ENCODE results near the gene SYK.

Gene SYK

GRCh38 chr9:90851444-90851843, 49.8 kb downstream of the SYK start:
- no peak for DNase-seq (ENCODE audit: low read depth)

DNA sequence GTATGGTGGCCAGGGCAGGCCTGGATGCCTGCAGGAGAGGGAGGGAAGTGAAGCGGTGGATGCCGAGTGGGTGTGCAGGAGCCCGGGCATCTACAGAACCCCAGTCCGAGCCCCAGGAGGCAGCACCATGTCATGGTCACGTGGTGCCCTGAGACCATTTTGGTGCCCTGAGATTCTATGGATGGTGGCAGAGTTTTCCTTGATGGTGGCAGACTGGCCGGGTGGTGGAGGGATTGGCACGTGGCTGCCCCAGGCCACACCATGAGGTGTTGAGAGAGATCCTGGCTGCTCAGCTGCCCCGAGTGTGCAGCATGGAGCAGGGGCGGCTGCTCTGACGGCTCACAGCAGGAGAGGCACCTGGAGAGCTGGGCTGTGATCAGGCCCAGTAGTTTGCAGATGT, 52.3 kb downstream of the SYK start:
- DNase-seq (ENCODE audit: low read depth) = no peak

DNA sequence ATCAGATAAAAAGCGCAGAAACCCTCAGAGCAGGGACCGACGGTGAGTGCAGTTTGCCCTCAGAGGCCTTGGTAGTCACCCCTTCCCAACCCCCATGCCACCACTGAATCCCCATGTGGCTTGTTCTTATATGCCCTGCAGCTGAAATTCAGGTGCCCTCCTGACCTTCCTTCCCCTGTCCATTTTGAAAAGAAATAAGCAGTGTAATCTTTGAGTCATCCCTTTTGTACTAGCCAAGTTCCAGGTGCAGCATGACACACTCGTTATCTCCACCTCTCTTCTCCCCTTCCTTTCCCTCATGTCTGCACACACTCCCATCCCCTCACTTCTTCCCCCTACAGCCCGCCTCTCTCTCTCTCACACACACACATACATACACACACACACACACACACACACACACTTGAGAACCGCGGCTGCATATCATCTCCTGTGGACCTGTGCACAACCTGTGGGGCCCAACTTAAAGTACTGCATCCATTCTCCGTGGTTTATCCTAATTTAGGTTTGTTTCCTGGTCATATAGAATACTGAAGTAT, 53.1 kb downstream of the SYK start:
- DNase-seq (ENCODE audit: low read depth) = no peak

DNA sequence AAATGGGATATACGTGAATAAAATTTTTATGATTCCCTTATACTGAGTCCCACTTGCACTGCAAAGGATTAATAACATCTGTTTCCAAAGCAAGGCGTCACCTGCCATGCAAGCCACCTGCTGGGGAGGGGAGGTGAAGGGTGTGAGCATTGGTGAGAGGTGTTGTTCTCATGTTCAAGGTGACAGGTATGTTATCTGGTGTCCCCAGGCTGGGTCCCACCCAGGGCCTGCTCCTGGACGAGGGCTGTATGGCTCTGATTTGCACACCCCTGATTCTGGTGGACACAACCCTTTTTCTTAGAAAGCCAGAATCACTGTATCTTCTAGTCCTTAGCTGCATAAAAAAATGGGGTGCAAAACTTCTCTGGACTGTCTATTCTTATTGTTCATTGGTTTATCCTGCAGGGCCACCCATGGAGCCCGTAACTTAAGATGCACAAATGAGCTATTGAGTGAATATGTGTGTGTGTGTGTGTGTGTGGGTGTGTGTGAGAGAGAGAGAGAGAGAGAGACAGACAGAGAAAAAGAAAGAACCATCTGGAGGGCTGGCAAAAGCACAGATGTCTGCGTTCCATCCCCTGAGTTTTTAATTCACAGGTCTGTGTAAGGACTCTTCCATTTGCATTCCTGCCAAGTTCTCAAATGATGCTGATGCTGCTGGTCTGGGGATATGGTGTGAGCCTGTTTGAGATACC, 53.7 kb downstream of the SYK start:
- no peak for DNase-seq (ENCODE audit: low read depth)

GRCh38 chr9:90857091-90857490, 55.5 kb downstream of the SYK start:
- no peak for DNase-seq (ENCODE audit: low read depth)

GRCh38 chr9:90857855-90858254, 56.2 kb downstream of the SYK start:
- no peak for DNase-seq (ENCODE audit: low read depth)

DNA sequence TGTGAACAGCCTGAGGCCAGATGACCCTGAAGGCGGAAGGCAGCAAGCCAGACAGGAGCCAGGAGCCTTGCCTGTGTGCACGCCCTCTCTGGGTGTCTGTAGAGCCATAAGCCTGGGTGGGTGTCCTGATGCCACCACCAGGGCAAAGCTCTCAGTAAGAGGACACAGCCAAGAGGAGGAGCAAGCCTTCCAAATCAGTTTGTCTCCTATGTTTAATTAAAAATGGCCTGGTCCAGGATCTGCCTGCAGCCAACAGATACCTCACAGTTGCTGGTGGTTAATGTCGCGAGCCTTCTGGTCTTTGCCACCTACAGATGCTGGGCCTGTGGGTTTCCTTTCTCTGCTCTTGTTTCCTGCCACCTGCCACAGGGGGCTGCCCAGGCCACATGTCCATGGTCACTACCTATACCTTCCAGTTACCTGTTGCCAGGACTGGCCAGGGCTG, 56.9 kb downstream of the SYK start:
- no peak for DNase-seq (ENCODE audit: low read depth)

DNA sequence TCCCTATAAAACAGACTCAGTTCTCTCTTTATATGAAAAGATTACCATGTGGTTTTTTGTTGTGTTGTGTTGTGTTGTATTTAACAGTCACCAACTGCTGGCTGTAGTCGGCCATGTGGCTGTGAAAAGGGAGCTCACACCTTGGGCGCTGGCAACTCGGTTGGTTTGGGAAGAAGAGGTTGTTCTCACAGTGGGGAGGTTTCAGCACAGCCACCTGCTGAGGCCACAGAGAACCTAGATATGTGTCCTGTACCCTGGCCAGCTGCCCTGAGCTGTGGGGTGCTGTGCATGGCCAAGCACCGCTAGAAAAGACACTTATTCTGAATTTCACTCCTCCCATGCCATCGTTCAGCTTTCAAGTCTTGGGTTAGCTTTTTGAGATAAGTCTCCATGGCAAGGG, 58.8 kb downstream of the SYK start:
- no peak for DNase-seq (ENCODE audit: low read depth)

DNA sequence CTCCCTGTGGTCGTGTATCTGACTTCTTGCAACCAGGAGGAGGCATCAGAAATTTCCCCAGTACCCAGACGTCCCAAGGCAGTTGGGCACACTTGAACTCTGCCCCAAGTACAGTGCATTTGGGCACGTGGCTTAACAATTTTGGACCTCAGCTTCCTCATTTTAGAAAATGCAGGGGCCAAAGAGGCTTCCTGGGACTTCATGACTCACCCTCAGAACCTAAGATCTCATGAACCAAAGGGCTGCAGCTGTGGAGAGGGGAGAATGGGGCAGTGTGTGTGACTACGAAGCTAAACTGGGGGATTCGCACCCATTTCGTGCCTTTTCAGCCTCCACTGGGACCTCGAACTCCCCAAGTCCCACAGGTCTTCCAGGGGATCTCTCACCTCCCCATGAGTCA, 59.2 kb downstream of the SYK start:
- DNase-seq (ENCODE audit: low read depth) = no peak

DNA sequence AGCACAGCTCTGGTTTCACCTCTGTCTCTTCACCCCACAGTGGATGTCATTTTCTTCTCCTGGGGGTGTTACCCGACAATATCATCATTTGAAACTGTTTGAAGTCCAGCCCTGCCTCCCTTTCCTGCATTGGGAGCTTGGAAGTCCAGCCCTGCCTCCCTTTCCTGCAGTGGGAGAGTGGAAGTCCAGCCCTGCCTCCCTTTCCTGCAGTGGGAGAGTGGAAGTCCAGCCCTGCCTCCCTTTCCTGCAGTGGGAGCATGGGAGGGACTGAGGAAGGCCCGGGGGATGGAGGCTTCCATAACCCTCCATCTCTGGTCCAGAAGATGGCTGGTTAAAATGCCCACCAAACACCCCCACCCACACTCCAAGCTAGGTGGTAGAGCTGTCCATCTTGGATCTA, 59.8 kb downstream of the SYK start:
- no peak for DNase-seq (ENCODE audit: low read depth)

- DNase-seq (ENCODE audit: low read depth) = no peak
Observed at GRCh38 chr9:90861826-90862740, 60.5 kb downstream of the SYK start.

GRCh38 chr9:90864779-90865178, 63.2 kb downstream of the SYK start:
- no peak for DNase-seq (ENCODE audit: low read depth)

DNA sequence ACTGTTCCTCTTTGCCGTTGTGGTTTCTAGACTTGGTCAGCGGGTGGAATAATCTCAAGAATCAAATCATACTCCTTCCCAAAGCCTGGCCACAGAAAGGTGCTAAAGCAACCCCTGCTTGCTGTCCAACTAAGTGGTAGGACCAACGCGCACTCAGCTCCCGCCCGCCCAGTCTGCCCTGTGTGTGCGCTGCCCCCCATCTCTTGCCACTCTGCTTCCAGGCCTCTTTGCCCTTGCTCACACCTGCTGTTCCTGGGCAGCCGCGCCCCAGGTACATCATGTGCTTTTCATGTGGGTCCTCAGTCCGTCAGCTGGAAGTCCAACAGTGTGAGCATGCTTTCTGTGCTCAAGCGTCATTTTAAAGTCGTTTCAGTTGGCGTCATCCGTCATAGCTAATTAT, 65.5 kb downstream of the SYK start:
- no peak for DNase-seq (ENCODE audit: low read depth)

GRCh38 chr9:90868555-90868954, 66.9 kb downstream of the SYK start:
- DNase-seq (ENCODE audit: low read depth) = no peak

- no peak for DNase-seq (ENCODE audit: low read depth)
Observed at GRCh38 chr9:90869361-90869760, 67.7 kb downstream of the SYK start.

DNA sequence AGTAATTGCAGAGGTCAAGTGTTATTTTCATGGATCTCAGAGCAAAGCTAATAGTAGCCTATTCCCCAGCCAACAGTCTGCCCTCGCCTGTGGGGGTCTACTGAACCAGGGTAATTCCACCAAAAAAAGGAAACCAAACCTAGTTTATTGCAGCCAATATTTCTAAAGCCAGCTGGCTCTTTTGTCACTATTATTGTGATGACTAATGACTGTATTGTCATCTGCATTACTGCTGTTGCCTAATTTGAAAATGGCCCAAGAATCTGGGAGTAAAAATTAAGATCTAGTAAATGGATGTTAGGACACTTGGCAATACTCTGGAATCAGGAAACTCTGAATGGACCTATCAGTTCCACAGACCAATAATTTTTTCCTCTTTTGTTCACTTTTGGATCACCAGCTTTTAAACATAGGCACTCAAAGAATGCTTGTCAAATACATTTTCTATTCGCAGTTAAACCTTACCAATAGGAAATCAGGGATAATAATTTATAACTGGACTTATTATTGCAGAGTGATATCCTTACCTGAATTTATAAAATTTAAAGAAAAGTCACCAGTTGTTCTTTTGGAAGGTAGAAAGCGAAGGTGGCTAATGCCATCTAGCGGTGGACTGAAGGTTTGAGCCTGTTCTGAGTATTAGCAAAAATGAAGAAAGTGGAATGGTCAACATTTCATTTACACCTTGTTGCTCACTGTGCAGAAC, 69.2 kb downstream of the SYK start:
- no peak for DNase-seq (ENCODE audit: low read depth)

DNA sequence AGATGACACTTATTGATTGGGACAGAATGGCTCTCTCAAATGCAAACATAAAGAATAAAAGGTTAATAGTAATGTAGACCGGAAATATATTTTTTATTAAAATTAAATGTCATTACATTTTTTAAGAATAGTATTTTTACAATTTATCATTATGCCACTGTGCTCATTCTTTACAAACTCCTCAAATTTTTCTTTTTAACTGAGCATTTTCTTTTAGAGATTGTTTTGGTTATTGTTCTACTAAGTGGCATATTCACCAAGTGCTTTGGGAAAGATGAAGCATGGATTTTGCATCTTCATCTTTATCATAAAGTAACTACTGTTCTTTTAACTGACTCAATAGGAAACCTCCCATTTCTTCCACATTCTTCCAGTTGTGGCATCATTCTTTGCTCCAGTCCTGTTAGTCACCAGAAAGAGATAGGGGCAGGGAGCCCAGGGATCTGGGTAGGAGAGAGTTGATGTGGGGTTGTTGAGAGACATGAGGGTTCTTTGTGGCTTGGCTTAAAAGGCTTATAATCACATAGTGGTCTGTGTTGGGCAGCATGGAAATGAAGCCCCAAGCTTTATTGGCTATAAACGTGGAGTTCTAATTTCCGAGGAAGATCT, 69.8 kb downstream of the SYK start:
- DNase-seq (ENCODE audit: low read depth) = no peak

DNA sequence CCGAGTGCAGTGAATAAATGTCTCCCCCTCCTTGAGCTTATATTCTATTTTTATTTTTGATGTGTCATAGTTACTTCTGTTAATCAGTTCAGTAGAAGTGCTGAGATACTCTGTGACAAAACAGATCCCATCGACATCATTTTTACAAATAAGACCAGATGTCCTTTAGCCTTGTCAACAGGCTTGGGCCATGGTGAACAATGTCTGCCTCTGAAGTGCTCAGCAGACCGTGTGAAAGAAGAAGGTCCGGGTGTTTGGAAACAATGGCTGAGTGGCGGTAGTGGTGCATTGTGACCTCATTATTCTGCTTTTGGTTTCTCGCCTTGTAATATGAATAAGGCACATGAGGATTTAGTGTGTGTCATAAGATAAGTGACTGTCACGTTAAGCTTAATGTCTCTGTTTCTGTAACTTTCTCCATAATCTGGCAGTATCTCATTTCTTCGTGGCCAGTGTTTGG, 71.2 kb downstream of the SYK start:
- DNase-seq (ENCODE audit: low read depth) = no peak

GRCh38 chr9:90873422-90873821, 71.8 kb downstream of the SYK start:
- no peak for DNase-seq (ENCODE audit: low read depth)

GRCh38 chr9:90874194-90874593, 72.6 kb downstream of the SYK start:
- no peak for DNase-seq (ENCODE audit: low read depth)

DNA sequence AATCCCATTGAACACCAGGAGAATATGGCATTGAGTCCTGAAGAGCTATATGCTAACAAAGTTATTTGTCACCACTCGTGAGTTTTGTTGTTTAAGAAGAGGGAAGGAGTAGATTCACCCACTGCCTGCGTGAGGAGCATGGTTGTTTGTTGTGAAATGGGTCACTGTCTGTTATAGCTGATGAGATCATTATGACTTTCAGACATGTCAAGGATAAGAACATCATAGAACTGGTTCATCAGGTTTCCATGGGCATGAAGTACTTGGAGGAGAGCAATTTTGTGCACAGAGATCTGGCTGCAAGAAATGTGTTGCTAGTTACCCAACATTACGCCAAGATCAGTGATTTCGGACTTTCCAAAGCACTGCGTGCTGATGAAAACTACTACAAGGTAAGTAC, 76.9 kb downstream of the SYK start:
- DNase-seq (ENCODE audit: low read depth) = no peak

DNA sequence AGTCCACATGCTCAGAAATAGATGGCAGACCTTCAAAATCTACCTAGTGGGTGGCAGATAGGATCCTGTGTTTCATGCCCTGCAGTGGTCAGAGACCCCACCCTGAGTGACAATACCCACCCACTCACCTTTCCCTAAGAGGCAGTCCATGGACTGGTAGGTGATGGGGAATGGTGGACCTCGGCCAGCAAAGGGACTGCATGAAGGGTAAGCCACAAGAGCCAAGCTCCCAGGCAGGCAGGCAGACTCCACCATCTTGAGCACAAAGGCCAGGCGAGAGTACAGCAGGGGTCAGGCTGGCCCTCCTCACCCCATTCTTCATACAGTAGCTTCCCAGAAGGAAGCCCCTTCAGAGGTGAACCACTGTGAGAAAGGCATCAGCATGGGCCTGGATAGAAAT, 78.4 kb downstream of the SYK start:
- no peak for DNase-seq (ENCODE audit: low read depth)

Measured in GM04503 (cell line).